ENCODE data around the gene VTI1A.

VTI1A gene

DNA sequence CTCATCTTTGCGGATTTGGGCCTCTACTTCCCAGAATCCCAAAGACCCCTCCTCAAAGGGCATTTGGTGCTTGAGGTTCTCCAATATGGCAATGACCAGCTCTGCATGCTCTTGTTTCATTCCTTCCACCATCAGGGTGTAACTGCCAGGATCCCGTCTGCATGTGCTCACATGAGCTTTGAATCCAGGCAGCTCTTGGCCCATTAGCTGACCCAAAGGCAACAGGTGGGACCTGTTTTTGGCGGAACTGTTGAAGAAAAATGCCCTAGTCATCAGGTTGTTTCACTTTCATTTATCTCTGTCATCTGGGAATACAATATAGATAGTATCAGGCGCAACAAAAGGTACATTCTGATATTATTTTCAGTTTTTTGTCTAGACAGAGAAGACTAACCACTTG lies 343.9 kb downstream of the VTI1A start:
- DNase-seq (ENCODE audit: low read depth): no peak
- no peak overlapping the region for H3K4me3 ChIP-seq (ENCODE audit: control insufficient read depth, low read depth, low read length)
- TF ChIP-seq, protein P1, sequence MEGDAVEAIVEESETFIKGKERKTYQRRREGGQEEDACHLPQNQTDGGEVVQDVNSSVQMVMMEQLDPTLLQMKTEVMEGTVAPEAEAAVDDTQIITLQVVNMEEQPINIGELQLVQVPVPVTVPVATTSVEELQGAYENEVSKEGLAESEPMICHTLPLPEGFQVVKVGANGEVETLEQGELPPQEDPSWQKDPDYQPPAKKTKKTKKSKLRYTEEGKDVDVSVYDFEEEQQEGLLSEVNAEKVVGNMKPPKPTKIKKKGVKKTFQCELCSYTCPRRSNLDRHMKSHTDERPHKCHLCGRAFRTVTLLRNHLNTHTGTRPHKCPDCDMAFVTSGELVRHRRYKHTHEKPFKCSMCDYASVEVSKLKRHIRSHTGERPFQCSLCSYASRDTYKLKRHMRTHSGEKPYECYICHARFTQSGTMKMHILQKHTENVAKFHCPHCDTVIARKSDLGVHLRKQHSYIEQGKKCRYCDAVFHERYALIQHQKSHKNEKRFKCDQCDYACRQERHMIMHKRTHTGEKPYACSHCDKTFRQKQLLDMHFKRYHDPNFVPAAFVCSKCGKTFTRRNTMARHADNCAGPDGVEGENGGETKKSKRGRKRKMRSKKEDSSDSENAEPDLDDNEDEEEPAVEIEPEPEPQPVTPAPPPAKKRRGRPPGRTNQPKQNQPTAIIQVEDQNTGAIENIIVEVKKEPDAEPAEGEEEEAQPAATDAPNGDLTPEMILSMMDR (IDR thresholded peaks at IDR 0.05; ENCODE audit: control insufficient read depth, insufficient read depth, low read depth, low read length, missing control alignments): no peak

DNA sequence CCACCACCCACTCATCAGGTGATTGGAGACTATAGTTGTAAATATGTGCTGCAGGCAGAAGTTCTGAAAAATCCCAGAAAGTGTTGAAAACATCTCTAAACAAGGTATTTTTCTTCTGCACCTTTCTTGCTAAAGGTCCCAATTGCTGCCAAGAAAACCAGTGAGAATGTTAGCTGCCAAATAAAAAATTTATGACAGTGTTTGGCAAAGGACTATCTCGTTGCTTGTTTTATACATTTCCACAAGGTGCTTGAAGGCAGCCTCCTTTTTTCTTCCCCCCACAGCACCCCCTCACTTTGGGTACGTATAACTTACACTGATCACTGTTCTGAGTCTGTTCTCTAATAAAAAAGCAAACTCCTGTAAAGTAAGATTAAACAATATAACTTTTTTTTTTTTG lies 344.4 kb downstream of the VTI1A start:
- no peak for DNase-seq (ENCODE audit: low read depth)
- no peak overlapping the region for H3K4me3 ChIP-seq (ENCODE audit: control insufficient read depth, low read depth, low read length)
- TF ChIP-seq, protein P1 (IDR thresholded peaks at IDR 0.05; ENCODE audit: control insufficient read depth, insufficient read depth, low read depth, low read length, missing control alignments): no peak

DNA sequence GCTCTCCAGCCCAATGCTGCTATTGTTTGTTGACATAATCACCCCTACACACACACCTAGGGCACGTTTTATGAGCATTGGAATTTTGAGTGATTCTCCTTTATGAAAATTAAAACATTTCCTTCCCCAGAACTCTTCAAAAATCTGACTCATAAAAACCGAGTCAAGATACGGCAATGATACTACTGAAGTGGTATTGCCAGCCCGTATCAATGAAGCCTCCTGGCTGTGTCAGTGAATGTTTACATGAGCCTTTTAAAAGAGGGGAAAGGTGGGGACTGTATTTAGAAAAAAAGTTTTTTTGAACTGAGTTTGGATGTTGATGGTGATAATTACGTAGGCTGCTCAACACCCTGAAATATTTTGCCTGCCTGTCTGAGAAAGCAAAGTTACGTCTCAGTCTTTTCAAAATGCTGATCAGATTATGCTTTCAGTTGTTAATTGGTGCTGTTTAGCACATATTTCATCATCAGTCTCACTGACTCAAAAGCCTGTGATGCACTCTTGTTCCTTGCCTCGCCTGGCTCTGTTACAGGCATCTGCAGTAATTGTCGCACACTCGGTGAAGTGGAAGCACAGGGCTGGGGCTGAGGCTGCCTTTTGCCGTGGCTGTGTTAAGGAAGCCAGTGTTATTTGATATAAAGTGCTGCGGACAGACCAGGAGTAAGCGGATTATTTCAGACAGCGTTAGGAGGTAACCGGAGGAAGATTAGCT lies 345.6 kb downstream of the VTI1A start:
- no peak overlapping the region for H3K4me3 ChIP-seq (ENCODE audit: control insufficient read depth, low read depth, low read length)
- peak; percentile 41 for DNase-seq (ENCODE audit: low read depth)
- TF ChIP-seq, protein P1 (IDR thresholded peaks at IDR 0.05; ENCODE audit: control insufficient read depth, insufficient read depth, low read depth, low read length, missing control alignments): no peak

DNA sequence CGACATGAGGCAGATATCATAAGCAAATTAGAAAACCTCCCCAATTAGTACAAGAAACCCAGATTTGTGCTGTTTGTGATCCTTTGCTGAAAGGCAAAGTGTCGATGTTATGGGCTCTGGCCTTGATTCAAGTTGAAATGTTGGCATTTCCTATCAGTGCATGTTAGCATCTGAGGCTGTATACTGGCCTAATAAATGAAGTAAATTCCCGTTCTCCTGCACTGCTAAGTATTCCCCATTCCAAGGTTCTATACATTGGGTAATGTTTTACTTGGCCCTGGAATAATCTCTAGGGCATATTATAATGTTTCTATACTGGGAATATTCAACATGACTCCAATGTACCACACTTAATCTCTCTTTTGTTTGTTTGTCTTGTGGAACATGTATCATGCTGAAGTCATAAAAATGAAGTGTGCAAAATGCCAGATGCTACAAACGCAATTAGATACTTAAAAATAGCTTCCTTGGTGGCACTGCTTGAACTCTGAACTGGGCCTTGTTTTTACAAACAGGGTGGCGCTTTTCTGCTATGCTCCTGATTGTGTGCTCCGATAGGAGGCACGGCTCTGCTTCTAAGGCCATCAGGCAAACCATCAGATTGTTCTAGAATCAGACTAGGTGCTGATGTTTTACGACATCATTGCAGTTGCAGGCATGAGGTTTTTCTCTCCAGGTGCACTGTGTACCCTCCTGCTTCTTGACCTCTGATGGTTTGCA lies 346.3 kb downstream of the VTI1A start:
- DNase-seq (ENCODE audit: low read depth): no peak
- TF ChIP-seq, protein P1 (IDR thresholded peaks at IDR 0.05; ENCODE audit: control insufficient read depth, insufficient read depth, low read depth, low read length, missing control alignments): no peak
- no peak overlapping the region for H3K4me3 ChIP-seq (ENCODE audit: control insufficient read depth, low read depth, low read length)

DNA sequence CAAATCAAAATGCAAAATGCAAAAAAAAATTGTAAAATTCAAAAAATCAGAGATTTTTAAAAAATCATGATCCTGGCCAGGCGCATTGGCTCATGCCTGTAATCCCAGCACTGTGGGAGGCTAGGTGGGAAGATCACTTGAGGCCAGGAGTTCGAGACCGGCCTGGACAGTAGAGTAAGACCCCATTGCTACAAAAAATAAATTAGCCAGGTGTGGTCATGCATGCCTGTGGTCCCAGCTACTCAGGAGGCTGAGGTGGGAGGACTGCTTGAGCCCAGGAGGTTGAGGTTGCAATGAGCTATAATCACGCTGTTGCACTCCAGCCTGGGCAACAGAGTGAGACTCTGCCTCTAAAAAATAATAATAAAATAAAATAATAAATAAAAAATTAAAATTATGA lies 347.2 kb downstream of the VTI1A start:
- H3K4me3 ChIP-seq (ENCODE audit: control insufficient read depth, low read depth, low read length): no peak overlapping the region
- DNase-seq (ENCODE audit: low read depth): no peak
- TF ChIP-seq, protein P1 (IDR thresholded peaks at IDR 0.05; ENCODE audit: control insufficient read depth, insufficient read depth, low read depth, low read length, missing control alignments): no peak

DNA sequence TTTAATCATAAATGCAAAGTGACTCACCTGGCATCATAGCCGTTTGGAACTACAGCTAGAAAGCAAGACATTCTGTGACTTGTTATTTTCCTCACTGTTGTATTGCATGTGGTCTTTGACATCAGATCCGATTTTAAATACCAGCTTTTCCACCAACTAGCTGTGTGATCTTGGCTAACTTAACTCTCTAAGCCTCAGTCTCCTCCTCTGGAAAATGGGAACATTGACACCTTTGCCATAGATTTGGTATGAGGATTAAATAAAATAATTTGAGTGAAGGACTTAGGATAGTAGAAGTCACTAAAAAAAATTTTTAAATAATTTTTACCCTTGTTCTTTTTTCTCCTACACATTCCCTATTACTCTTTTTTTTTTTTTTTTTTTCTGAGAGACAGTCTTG lies 348.1 kb downstream of the VTI1A start:
- no peak for DNase-seq (ENCODE audit: low read depth)
- TF ChIP-seq, protein P1 (IDR thresholded peaks at IDR 0.05; ENCODE audit: control insufficient read depth, insufficient read depth, low read depth, low read length, missing control alignments): no peak
- H3K4me3 ChIP-seq (ENCODE audit: control insufficient read depth, low read depth, low read length): no peak overlapping the region
